GM12891 (cell line): ENCODE results near the gene NPHP4.

Experiments
- POLR2A ChIP-seq: IDR thresholded peaks from 2 replicates; pipeline ENCODE4 v1.6.1; 2011; ENCODE audit warnings: low read depth, low read length, control low read depth
- POLR2AphosphoS5 ChIP-seq: IDR thresholded peaks from 2 replicates; pipeline ENCODE4 v1.6.1; 2011; ENCODE audit warnings: low read depth, low read length, control low read depth
- SPI1 ChIP-seq: IDR thresholded peaks from 2 replicates; pipeline ENCODE4 v1.6.1; 2011; ENCODE audit warnings: low read depth, low read length, control low read depth
- TAF1 ChIP-seq: IDR thresholded peaks from 2 replicates; pipeline ENCODE4 v1.6.1; 2011; ENCODE audit warnings: low read depth, low read length, control low read depth

- TF ChIP-seq POLR2A (no peak), POLR2AphosphoS5 (no peak), TAF1 (no peak), SPI1 (no peak)
Measured at GRCh38 chr1:5903680-5904079, 88.5 kb downstream of the NPHP4 start.
